Middle frontal gyrus (tissue), 1 donor: ENCODE data around the gene SLC38A3.
"Not testable (repeated sequence)": the region's sequence is repeated elsewhere in the genome, so short reads cannot be mapped to it uniquely, and the experiment has no call there.

Experiments used
- DNase-seq: peaks from one replicate; pipeline ENCODE4 v3.0.0-alpha.2; 2015; ENCODE audit warnings: low spot score; ENCODE audit errors: extremely low spot score

Gene SLC38A3

GRCh38 chr3:50230104-50230793 lies 25.2 kb downstream of the SLC38A3 start:
- DNase-seq: no peak

DNA sequence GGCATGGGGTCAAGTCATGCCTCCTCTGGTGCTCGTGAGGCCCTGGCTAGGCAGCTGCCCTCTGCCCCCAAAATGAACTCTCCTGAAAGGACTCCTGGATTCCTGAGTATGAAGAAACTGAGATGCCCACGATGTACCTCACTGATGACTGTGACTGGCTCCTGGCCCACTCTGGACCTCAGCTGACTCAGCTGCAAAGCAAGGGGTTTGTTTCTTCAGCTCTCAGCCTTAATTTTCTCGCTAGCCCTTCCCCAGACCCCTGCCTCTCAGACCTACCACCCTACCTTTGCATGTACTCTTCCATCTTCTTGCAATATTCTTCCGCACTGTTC lies 25.7 kb downstream of the SLC38A3 start:
- no peak for DNase-seq

GRCh38 chr3:50231581-50231980 lies 26.5 kb downstream of the SLC38A3 start:
- DNase-seq: no peak

GRCh38 chr3:50232303-50232702 lies 27.2 kb downstream of the SLC38A3 start:
- DNase-seq: no peak

DNA sequence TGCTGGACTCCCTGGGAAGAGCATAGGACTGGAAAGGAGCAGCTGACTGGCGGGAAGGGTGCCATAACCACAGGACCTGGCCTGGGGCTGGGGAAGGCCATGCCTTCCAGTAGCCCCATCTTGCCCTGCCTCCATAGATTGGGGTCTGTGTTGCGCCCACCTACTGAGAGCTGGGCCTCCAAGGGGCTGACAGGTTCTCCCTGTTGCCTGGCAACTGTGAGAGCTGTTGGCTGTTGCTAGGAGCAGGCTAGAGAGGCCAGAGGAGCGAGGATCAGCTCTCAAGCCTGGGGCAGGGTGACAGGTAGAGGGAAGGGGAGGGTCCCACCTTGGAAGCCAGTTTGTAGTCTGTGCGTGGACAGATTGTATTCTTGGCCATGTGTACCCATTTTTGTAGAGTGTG lies 28.1 kb downstream of the SLC38A3 start:
- DNase-seq: no peak

- peak; percentile 98 for DNase-seq
Observed at GRCh38 chr3:50235716-50236483, 30.8 kb downstream of the SLC38A3 start, which contains the start of gene GNAI2. TSS of gene GNAI2 (plus strand) at chr3:50236204. CDS start at chr3:50236336, 132 bp downstream.

GRCh38 chr3:50236484-50237132 lies 31.5 kb downstream of the SLC38A3 start:
- no peak for DNase-seq

DNA sequence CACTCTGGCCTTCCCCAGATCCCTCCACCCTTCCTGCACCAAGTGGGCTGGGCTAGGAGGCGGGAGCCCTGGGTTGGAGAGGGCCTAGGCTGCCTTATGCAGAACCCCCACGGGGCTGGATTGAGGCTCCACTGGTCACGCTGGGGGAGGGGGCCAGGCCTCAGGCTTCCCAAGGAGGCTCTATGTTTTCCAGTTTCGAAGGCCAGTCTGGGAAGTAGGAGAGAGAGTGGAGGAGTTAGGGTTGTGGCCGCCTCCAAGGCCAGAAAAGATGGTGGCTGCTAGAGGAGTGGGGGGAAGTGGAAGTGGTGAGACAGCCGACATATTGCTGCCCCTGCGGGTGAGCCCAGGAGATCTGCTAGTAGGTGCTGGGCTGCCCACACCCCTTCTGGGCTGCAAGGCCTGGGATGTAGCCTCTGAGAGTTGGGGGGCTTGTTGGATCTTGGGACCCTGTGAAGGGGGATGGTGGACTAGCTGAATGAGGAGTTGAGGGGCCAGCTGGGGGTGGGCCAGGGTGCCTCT lies 32.1 kb downstream of the SLC38A3 start:
- no peak for DNase-seq

DNA sequence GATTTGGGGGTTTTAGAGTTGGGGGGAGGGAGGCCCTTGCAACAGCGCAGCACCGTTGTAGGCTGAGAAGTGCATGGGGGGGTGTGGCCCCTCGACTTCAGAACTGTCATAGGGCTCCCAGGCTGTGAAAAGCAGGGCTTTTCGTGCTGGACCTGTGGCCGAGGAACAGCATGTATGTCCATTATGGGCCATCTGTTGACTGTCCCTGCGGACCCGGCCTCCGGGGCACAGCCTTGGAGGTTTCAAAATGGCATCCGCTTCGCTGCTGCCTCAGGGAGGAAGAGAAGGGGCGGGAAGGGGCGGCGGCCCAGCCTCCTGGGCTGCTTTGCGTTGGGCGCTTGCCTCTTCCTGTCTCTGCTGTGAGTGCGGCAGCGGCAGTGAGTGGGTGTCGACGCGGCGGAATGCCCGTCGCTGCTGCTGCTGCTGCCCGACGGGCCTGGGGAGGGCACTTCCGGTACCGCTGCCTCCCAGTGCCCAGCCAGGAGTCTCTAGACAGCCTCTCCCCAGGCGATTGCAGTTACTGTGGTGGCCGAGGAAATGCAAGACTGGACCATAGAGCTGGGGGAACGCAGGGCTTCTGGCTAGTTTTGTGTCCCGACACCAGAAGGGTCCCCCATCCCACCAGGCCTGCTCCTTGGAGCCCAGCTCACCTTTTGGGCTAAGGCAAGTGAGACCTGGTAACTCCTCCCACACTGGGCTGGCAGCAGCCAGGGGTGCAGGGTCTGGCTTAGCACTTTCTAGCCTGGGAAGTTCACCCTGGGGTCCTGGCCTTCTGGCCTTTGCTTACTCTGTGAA lies 32.9 kb downstream of the SLC38A3 start:
- DNase-seq: no peak

- no peak for DNase-seq
Observed at GRCh38 chr3:50238549-50239026, 33.5 kb downstream of the SLC38A3 start.

DNA sequence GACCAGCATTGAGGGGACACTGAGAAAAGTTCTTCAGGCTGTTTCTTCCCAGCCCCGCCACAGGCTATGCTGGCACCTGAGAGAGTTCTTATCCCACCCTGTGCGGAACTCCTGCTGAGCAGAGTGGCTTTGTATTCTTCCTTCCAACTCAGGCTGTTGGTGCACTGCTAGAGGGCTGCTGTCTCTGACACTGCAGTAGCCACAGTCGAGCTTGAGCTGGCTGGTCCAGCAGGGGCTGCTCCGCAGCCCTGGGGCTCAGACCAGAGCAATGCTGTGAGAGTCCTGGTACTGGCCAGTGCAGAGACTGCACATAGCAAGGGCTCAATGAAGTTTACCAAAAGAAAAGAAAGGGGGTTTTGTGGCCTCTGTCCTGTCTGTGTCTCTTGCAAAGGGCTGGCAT lies 34.6 kb downstream of the SLC38A3 start:
- DNase-seq: no peak

- no peak for DNase-seq
Observed at GRCh38 chr3:50241163-50241562, 36.1 kb downstream of the SLC38A3 start.

DNA sequence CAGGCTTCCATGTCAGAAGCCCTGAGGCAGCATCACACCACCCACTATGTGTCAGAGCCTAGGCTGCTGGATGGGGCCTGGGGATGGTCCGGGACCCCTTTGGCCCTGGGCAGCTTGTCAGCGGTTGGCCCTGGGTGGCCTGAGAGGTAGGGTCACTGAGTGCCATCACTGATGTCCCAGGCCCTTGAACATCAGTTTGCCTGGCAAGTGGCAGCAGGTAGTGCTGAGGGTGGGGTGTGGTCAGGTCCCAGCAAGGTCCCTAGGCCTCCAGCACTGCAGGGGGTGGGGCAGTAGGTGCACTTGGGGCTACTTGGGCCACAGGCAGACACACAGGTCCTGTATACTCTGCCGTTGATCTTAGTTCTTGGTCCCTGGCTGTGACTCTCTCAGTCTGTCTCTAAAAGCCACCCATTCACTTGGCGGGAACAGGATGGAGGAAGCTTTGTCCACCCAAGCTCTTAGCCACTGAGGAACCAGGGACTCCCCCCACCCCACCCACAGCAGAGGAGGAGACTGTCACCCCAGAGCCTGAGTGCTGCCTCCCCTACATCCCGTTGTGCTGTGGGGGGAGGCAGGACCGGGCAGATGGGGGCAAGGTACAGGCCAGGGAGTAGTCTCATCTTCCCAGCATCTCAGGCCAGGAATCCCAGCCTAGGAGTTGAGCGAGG lies 36.8 kb downstream of the SLC38A3 start:
- no peak for DNase-seq

DNA sequence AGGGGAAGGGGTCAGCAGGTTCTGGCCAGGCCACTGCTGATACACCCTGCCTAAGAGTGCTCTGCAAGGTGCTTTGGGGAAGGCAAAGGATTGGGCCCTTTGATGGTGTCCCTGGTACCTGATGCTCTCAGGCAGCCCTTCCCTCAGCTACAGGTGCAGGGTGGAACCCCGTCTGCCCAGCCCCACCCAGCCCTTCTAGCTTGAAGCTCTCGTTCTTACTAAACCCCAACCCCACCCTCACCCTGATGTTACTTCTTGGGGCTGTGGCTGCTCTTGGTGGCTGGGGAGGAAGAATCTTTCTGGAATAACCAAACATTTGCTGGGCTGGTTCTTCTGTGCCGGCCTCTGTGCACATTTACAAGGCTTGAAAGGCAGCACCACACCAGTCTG lies 37.3 kb downstream of the SLC38A3 start:
- DNase-seq: no peak

- DNase-seq: no peak
Observed at GRCh38 chr3:50242851-50243542, 37.9 kb downstream of the SLC38A3 start.

DNA sequence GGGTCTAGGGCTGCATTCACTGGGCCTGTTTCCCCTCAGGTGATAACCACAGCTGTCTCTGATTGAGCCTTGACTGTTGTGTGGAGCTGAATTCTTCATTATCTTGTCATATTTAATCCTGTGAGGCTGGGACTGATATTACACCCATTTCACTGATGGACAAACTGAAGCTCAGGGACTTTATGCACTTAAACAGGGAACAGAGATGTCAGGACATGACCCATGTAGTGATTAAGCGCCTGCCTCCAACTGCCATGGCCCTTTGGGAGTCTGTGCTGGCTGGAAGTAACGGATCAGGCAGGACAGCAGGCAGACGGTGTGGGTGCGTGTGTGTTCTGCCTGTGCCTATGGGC lies 38.4 kb downstream of the SLC38A3 start:
- DNase-seq: no peak

- DNase-seq: not testable (repeated sequence)
Observed at GRCh38 chr3:50244813-50245212, 39.7 kb downstream of the SLC38A3 start.

- DNase-seq: no peak
Observed at GRCh38 chr3:50245251-50245745, 40.2 kb downstream of the SLC38A3 start.

GRCh38 chr3:50245831-50246516 lies 40.9 kb downstream of the SLC38A3 start:
- DNase-seq: peak; percentile 66
